ENCODE measurements around the gene FBXO24. TPM values are rescaled to one million over a fixed set of nuclear protein-coding genes. Genes with fewer than 3 reads are reported as not detected.
"Not testable (repeated sequence)": the region's sequence is repeated elsewhere in the genome, so short reads cannot be mapped to it uniquely, and the experiment has no call there.

Gene FBXO24
- total RNA-seq, result 1 to 10 TPM in 1 of 4 donors, under 1 TPM in 2, not detected in 1; 0.30 to 2.2 (median 0.84) TPM

- WGBS, 2 donors, result 0 to 1% methylated on average over 38 to 41 of the region's 53 CpGs
These were observed at the start of gene FBXO24 for GRCh38 chr7:100586266-100587025. FBXO24 (plus strand) TSS chr7:100586328; CDS start chr7:100586626, 298 bp downstream.

DNA sequence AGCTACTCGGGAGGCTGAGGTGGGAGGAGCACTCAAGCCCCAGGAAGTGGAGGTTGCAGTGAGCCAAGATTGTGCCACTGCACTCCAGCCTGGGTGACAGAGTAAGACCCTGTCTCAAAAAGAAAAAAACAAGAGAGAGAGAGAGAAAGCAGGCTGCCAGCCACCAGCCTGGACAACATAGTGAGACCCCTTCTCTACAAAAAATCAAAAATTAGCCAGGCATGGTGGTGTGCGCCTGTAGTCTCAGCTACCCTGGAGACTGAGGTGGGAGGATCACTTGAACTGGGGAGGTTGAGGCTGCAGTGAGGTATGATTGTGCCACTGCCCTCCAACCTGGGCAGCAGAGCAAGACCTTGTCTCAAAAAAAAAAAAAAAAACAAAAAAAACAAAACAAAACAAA lies 49.4 kb upstream of the FBXO24 start:
- H3K9me3 ChIP-seq; H3K36me3 ChIP-seq; H3K4me3 ChIP-seq; DNase-seq (ENCODE audit: low spot score in 2 of 2); H3K27ac ChIP-seq; H3K27me3 ChIP-seq: not testable (repeated sequence)
- peaks cover 0 to 31% (median 13%) of the 10 kb centered on the region in 4 donors for H3K4me1 ChIP-seq
- 89% methylated on average over 2 of the region's 2 CpGs for WGBS, 2 donors

More at GRCh38 chr7:100586266-100587025, at the start of gene FBXO24:
- peaks cover 0 to 17% (median 11%) of the 10 kb centered on the region in 3 donors for H3K36me3 ChIP-seq
- DNase-seq (ENCODE audit: low spot score in 2 of 2), result peak; percentile 99
- peak in 1 of 2 donors; percentile 2 for TF ChIP-seq POLR2A (IDR thresholded peaks at IDR 0.05)
- peak in 1 of 5 experiments; percentile 60 for TF ChIP-seq CTCF (IDR thresholded peaks at IDR 0.05)
- peak in 1 of 2 donors; percentile 72 for TF ChIP-seq EP300 (IDR thresholded peaks at IDR 0.05)
- H3K4me3 ChIP-seq, result peak within 1 kb of the TSS; percentile 75 to 93 (median 88)
- H3K27me3 ChIP-seq, result no peaks in the 10 kb centered on the region
- H3K4me1 ChIP-seq, result peaks cover 0 to 61% (median 24%) of the 10 kb centered on the region in 4 donors
- H3K27ac ChIP-seq, result peak within 1 kb of the TSS; percentile 87 to 96 (median 94)
- no peaks in the 10 kb centered on the region for H3K9me3 ChIP-seq

DNA sequence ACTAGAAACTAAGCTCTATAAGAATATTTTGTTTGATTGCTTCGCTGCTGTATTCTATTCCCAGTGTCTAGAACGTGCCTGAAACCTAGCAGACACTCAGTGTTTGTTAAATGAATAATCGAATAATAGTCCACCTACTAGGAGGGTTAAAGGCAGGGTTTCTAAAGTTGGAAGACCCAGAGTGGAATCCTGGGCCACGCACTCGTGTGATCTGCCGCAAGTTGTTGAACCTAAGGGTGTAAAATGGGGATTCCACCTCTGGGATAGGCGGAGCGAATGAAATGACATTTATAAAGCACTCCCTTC lies 47.8 kb upstream of the FBXO24 start:
- Histone ChIP-seq H3K9me3 (no peaks in the 10 kb centered on the region), H3K4me1 (peaks cover 0 to 47% (median 16%) of the 10 kb centered on the region in 4 donors), H3K27me3 (no peaks in the 10 kb centered on the region), H3K27ac (peak overlapping the region; percentile 33 to 72 (median 58)), H3K4me3 (peak overlapping the region in 3 of 4 donors; percentile 1 to 39 (median 36)), H3K36me3 (no peaks in the 10 kb centered on the region)
- TF ChIP-seq POLR2A (IDR thresholded peaks at IDR 0.05), result no peak
- TF ChIP-seq CTCF (IDR thresholded peaks at IDR 0.05), result no peak
- no peak for DNase-seq (ENCODE audit: low spot score in 2 of 2)
- WGBS, 2 donors, result 8% methylated on average over 8 of the region's 8 CpGs

GRCh38 chr7:100538654-100539435 lies 47.3 kb upstream of the FBXO24 start, which contains the start of gene AGFG2:
AGFG2 (plus strand) TSS chr7:100539203; CDS start chr7:100539347, 144 bp downstream.
- 0 to 1% methylated on average over 52 to 53 of the region's 60 CpGs for WGBS, 2 donors
- H3K27ac ChIP-seq, result peak within 1 kb of the TSS; percentile 53 to 91 (median 84)
- TF ChIP-seq POLR2A (IDR thresholded peaks at IDR 0.05) (peak; percentile 86 to 87), EP300 (IDR thresholded peaks at IDR 0.05) (peak; percentile 92 to 94), CTCF (IDR thresholded peaks at IDR 0.05) (peak in 2 of 5 experiments; percentile 30 to 48)

DNA sequence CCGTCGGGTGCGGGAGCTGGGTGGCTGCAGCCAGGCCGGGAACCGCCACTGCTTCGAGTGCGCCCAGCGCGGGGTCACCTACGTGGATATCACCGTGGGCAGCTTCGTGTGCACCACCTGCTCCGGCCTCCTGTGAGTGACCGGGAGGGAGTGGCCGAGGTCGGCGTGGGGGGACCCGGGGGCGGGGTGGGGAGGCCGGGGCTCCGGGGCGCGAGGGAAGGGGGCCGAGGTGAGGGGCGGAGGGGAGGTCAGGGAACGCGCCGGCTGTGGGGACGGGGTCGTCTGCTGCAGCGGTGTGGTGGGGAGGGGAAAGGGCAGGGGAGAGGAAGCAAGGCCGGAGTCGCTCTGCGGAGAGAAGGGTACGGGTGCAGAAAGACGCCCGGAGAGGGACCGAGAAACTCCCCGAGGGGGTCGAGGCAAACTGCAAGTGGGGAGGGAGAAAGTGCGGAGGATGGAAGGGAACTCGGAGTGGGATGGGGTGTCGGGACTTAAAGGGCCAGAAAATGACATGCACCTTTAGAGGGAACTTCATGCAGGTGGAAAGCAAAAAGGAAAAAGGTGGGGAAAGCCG lies 46.6 kb upstream of the FBXO24 start:
- Histone ChIP-seq H3K4me3 (peak overlapping the region; percentile 67 to 94 (median 84)), H3K4me1 (peaks cover 0 to 59% (median 27%) of the 10 kb centered on the region in 4 donors), H3K36me3 (no peaks in the 10 kb centered on the region), H3K27me3 (no peaks in the 10 kb centered on the region), H3K9me3 (no peaks in the 10 kb centered on the region), H3K27ac (peak overlapping the region; percentile 53 to 91 (median 84))
- no peak for TF ChIP-seq EP300 (IDR thresholded peaks at IDR 0.05)
- no peak for TF ChIP-seq CTCF (IDR thresholded peaks at IDR 0.05)
- TF ChIP-seq POLR2A (IDR thresholded peaks at IDR 0.05), result no peak
- no peak for DNase-seq (ENCODE audit: low spot score in 2 of 2)
- 1 to 2% methylated on average over 43 to 44 of the region's 44 CpGs for WGBS, 2 donors

More at GRCh38 chr7:100538654-100539435, 47.3 kb upstream of the FBXO24 start, which contains the start of gene AGFG2:
- peak; percentile 100 for DNase-seq (ENCODE audit: low spot score in 2 of 2)
- Histone ChIP-seq H3K27me3 (no peaks in the 10 kb centered on the region), H3K4me3 (peak within 1 kb of the TSS; percentile 67 to 94 (median 84)), H3K9me3 (no peaks in the 10 kb centered on the region), H3K36me3 (no peaks in the 10 kb centered on the region), H3K4me1 (peaks cover 0 to 52% (median 21%) of the 10 kb centered on the region in 4 donors)
